IMR-90 (cell line): Measurements from ENCODE around the gene PRELID2. TPM values are rescaled to one million over a fixed set of nuclear protein-coding genes. Genes with fewer than 3 reads are reported as not detected.

Experiments used
- ATAC-seq: fragments of 200-7000 bp; cut with Tn5 transposase; 2 replicates; pipeline ENCODE4 v1.9.1; 2020; ENCODE audit warnings: low read depth, mild to moderate bottlenecking, moderate library complexity
- BruUV-seq: library from RNA; stranded (reverse); fragments of 400-500 nt; replicated peaks from 2 replicates; lab custom pipeline; 2021; lab: Mats Ljungman, UMichigan
- CTCF ChIA-PET: fragments of 300-600 bp; formaldehyde crosslinking; extraction: SDS; loops from one replicate; lab custom pipeline; 2021; ENCODE audit warnings: antibody characterized with exemption; lab: Yijun Ruan, JAX
- POLR2A ChIA-PET: fragments of 300-600 bp; sonication (Branson Sonifier 250); formaldehyde crosslinking; loops from one replicate; lab custom pipeline; 2022; ENCODE audit warnings: antibody characterized with exemption; ENCODE audit not compliant: unreplicated experiment; lab: Charles Lee
- DNase-seq: peaks from one replicate; pipeline ENCODE4 v3.0.0; 2013
- H2AFZ ChIP-seq: replicated peaks from 2 replicates; pipeline ENCODE3; 2013; ENCODE audit warnings: low read length, mild to moderate bottlenecking; ENCODE audit not compliant: poor library complexity
- H2AK5ac ChIP-seq: 2 replicates; pipeline ENCODE4 v1.6.1; 2013; ENCODE audit warnings: low read depth, low read length, inconsistent platforms
- H2AK9ac ChIP-seq: replicated peaks from 2 replicates; pipeline ENCODE3; 2013; ENCODE audit warnings: mild to moderate bottlenecking, low read depth, low read length, moderate library complexity; ENCODE audit not compliant: poor library complexity
- H2BK120ac ChIP-seq: 2 replicates; pipeline ENCODE4 v1.6.1; 2013; ENCODE audit warnings: low read depth, low read length, inconsistent platforms
- H2BK15ac ChIP-seq: 3 replicates; pipeline ENCODE4 v1.6.1; 2013; ENCODE audit warnings: low read depth, low read length, inconsistent platforms
- H2BK20ac ChIP-seq: 2 replicates; pipeline ENCODE4 v1.6.1; 2013; ENCODE audit warnings: low read depth, mild to moderate bottlenecking, inconsistent platforms, low read length, moderate library complexity
- H2BK5ac ChIP-seq: 2 replicates; pipeline ENCODE4 v1.6.1; 2013; ENCODE audit warnings: mild to moderate bottlenecking, low read depth, low read length, inconsistent platforms; ENCODE audit not compliant: poor library complexity, severe bottlenecking
- H3K14ac ChIP-seq: replicated peaks from 2 replicates; pipeline ENCODE4 v1.6.1; 2013; ENCODE audit warnings: low read depth, low read length, inconsistent platforms
- H3K18ac ChIP-seq: 2 replicates; pipeline ENCODE4 v1.6.1; 2013; ENCODE audit warnings: low read depth, low read length, control low read depth
- H3K23ac ChIP-seq: 2 replicates; pipeline ENCODE4 v1.6.1; 2013; ENCODE audit warnings: low read depth, low read length, inconsistent platforms
- H3K27ac ChIP-seq: 2 replicates; pipeline ENCODE4 v1.5.1; 2013; ENCODE audit warnings: mild to moderate bottlenecking, control low read depth, low read length; ENCODE audit not compliant: insufficient read depth
- H3K27me3 ChIP-seq: 2 replicates; pipeline ENCODE4 v1.6.1; 2013; ENCODE audit warnings: low read length; ENCODE audit not compliant: control insufficient read depth, insufficient read depth
- H3K36me3 ChIP-seq: 2 replicates; pipeline ENCODE4 v1.6.1; 2013; ENCODE audit warnings: low read length, mixed read lengths; ENCODE audit not compliant: control insufficient read depth, insufficient read depth
- H3K4ac ChIP-seq: 2 replicates; pipeline ENCODE4 v1.6.1; 2013; ENCODE audit warnings: low read depth, low read length, inconsistent platforms
- H3K4me1 ChIP-seq: 2 replicates; pipeline ENCODE4 v1.6.1; 2013; ENCODE audit warnings: low read length, mixed read lengths; ENCODE audit not compliant: control insufficient read depth, insufficient read depth
- H3K4me2 ChIP-seq: 2 replicates; pipeline ENCODE4 v1.6.1; 2013; ENCODE audit warnings: low read depth, mild to moderate bottlenecking, control low read depth, low read length, moderate library complexity
- H3K4me3 ChIP-seq: 2 replicates; pipeline ENCODE4 v1.5.1; 2013; ENCODE audit warnings: low read depth, mild to moderate bottlenecking, control low read depth, low read length, moderate library complexity; ENCODE audit not compliant: insufficient read depth
- H3K56ac ChIP-seq: 2 replicates; pipeline ENCODE4 v1.6.1; 2013; ENCODE audit warnings: low read length, inconsistent platforms; ENCODE audit not compliant: insufficient read depth; ENCODE audit errors: extremely low read depth
- H3K79me1 ChIP-seq, 2 experiments: 2 replicates each; pipeline ENCODE4 v1.6.1; 2013; ENCODE audit warnings: low read length in 2 of 2, inconsistent platforms in 1 of 2, low read depth in 1 of 2
- H3K9ac ChIP-seq: 2 replicates; pipeline ENCODE4 v1.6.1; 2013; ENCODE audit warnings: low read depth, low read length, control low read depth
- H3K9me1 ChIP-seq: 2 replicates; pipeline ENCODE4 v1.6.1; 2013; ENCODE audit warnings: low read length, inconsistent platforms; ENCODE audit not compliant: insufficient read depth
- H3K9me3 ChIP-seq: 2 replicates; pipeline ENCODE4 v1.6.1; 2013; ENCODE audit warnings: low read length; ENCODE audit not compliant: control insufficient read depth, insufficient read depth
- H4K20me1 ChIP-seq: 2 replicates; pipeline ENCODE4 v1.6.1; 2013; ENCODE audit warnings: low read length, inconsistent platforms; ENCODE audit not compliant: insufficient read depth
- H4K5ac ChIP-seq: 2 replicates; pipeline ENCODE4 v1.6.1; 2013; ENCODE audit warnings: mild to moderate bottlenecking, low read depth, low read length, control low read depth
- H4K8ac ChIP-seq, 2 experiments: 2 replicates each; pipeline ENCODE4 v1.6.1; 2013; ENCODE audit warnings: low read depth in 2 of 2, low read length in 2 of 2, control low read depth in 1 of 2, inconsistent platforms in 1 of 2
- H4K91ac ChIP-seq: 2 replicates; pipeline ENCODE4 v1.6.1; 2013; ENCODE audit warnings: low read depth, low read length, inconsistent platforms; ENCODE audit not compliant: insufficient read depth
- MAFK ChIP-seq: IDR thresholded peaks from 2 replicates; pipeline ENCODE4 v1.6.1; 2012; ENCODE audit warnings: low read depth, low read length, improper control_type of control experiment
- RFX5 ChIP-seq: IDR thresholded peaks from 2 replicates; pipeline ENCODE4 v1.8.0; 2012; ENCODE audit warnings: low read depth, mild to moderate bottlenecking, low read length, moderate library complexity
- WGBS, 2 experiments: methylation state at CpG; one replicate each; pipeline versions ENCODE4 v1.1.5 to v1.1.7; 2013; ENCODE audit warnings: missing lambda C conversion rate in 2 of 2; ENCODE audit not compliant: insufficient read length in 1 of 2; ENCODE audit errors: extremely low coverage in 2 of 2; 5-methylcytosine and 5-hydroxymethylcytosine counted together
- dilution Hi-C: fragments of 300-500 bp; cut with HindIII; formaldehyde crosslinking; loops from one replicate; pipeline ENCODE4 v1.14.3; 2018; ENCODE audit warnings: low sequenced_read_pairs; ENCODE audit not compliant: unreplicated experiment
- in situ Hi-C: fragments of 300-500 bp; cut with MboI; formaldehyde crosslinking; loops from 3 replicates; pipeline ENCODE4 v1.14.3; 2019; ENCODE audit warnings: low sequenced_read_pairs, inconsistent platforms, mixed read lengths
- intact Hi-C: fragments of 100-400 bp; cut with micrococcal nuclease; formaldehyde crosslinking; loops from 2 replicates; pipeline ENCODE4 v1.10.0; 2022
- polyA plus RNA-seq, 3 experiments: library from polyadenylated mRNA; depleted of rRNA; stranded (reverse); fragments of >200 nt; gene quantifications; 2 replicates each; pipeline ENCODE4 v1.2.3, GENCODE V29; 2012; ENCODE audit warnings: low replicate concordance in 1 of 3
- total RNA-seq: library from RNA; depleted of rRNA; stranded (reverse); fragments of >200 nt; gene quantifications from 2 replicates; pipeline ENCODE4 v1.2.3, GENCODE V29; 2012

PRELID2 gene
- total and polyA plus RNA-seq, 2 of the 4 experiments (the other 2 are of a cell fraction), result 4.9 to 8.6 TPM

DNA sequence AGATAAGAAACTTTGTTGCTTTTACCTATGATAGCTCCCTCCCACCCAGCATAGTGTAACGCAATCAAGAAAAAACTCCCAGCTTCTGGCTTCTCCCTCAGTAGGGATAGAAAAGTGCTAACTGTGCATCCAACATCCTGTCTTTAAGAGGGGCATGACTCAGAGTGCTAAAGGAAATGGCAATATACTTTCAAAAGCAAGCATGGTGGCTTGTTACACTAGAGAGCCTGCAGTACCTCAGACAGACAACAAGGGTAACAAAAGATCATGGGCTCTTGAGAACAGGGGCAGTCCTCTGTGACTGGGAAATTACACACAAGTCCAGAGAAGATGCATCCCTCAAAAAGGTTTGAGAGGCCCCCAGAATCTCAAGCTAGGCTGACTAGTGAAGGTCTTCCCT lies 37.8 kb downstream of the PRELID2 start:
- Histone ChIP-seq H3K9ac (no peak overlapping the region), H3K27me3 (no peaks in the 10 kb centered on the region), H2BK5ac (no peak overlapping the region), H4K91ac (no peak overlapping the region), H3K9me3 (no peaks in the 10 kb centered on the region), H2BK20ac (no peak overlapping the region), H2BK15ac (no peak overlapping the region), H3K4me1 (no peaks in the 10 kb centered on the region), H2AK5ac (no peak overlapping the region), H2BK120ac (no peak overlapping the region), H3K18ac (no peak overlapping the region), H2AFZ (no peak overlapping the region), H3K14ac (no peak overlapping the region), H3K9me1 (no peaks in the 10 kb centered on the region), H4K5ac (no peak overlapping the region), H3K4ac (no peak overlapping the region), H3K4me2 (no peak overlapping the region), H3K79me1 (0 out of 4 replicates have a peak, but pooled peaks cover 0 to 2% of the 10 kb centered on the region in 2 experiments), H3K27ac (no peak overlapping the region), H2AK9ac (no peak overlapping the region), H3K4me3 (no peak overlapping the region), H4K8ac (no peak overlapping the region), H3K23ac (no peak overlapping the region), H4K20me1 (no peaks in the 10 kb centered on the region), H3K36me3 (no peaks in the 10 kb centered on the region), H3K56ac (no peak overlapping the region)
- ATAC-seq (peak; percentile 37; the same call in 1 of the 2 replicates), DNase-seq (peak; percentile 59)
- in situ Hi-C loops (no loop called here), dilution Hi-C loops (no loop called here), intact Hi-C loops (no loop called here)
- ChIA-PET POLR2A (no interaction called here), CTCF (no interaction called here)
- TF ChIP-seq RFX5 (no peak), MAFK (peak; percentile 62; the same call in 1 of the 2 replicates)
- BruUV-seq, result no TSS peak
- no CpG with 5 or more reads among the region's 1 CpG for WGBS, 2 experiments
